ENCODE data around the gene CDH4.

- TF ChIP-seq POLR2A (IDR thresholded peaks at IDR 0.05) (no peak), CTCF (IDR thresholded peaks at IDR 0.05) (peak in 5 of 6 experiments; percentile 32 to 68 (median 46))
Measured at GRCh38 chr20:61886721-61887595, 634.9 kb downstream of the CDH4 start.
